GM20000 (cell line): ENCODE results near the gene CNNM1.

Source experiments
- DNase-seq: peaks from one replicate; pipeline ENCODE4 v3.0.0; 2012; ENCODE audit warnings: low spot score
- TF ChIP-seq, protein P1 (sequence below): IDR thresholded peaks from 2 replicates; pipeline ENCODE4 v1.5.1; 2012; ENCODE audit warnings: mild to moderate bottlenecking, control low read depth; ENCODE audit errors: extremely low read depth, missing control alignments

Gene CNNM1

DNA sequence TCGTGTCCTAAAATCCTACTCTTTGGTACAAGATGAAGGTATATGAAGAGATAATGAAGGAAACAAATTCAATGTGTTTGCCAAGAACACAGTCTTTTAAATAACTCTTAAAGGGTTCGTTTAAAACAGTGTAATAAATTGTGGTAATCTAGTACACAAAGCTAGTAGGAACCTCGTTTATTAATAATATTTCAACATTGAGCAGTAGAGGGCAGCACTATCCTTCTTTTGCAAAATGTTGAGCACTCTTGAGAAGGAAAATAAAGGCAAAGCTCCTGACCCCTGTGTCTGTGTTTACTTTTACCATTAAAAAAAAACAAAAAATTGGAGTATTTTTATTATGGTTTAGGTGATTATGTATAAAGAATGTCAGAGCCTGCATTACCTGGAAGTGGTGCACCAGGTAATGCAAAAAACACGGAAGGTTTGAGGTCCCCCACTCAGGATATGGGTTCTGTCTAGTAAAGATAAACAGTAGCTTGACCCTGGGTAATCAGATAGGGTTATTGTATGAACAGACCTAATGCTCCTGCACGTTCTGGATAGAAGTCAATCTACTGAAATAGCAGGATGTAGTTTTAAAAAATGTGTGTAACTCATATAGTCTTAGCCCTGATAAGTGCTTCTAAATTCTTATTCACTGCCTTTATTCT, 107.0 kb downstream of the CNNM1 start:
- TF ChIP-seq, protein P1, sequence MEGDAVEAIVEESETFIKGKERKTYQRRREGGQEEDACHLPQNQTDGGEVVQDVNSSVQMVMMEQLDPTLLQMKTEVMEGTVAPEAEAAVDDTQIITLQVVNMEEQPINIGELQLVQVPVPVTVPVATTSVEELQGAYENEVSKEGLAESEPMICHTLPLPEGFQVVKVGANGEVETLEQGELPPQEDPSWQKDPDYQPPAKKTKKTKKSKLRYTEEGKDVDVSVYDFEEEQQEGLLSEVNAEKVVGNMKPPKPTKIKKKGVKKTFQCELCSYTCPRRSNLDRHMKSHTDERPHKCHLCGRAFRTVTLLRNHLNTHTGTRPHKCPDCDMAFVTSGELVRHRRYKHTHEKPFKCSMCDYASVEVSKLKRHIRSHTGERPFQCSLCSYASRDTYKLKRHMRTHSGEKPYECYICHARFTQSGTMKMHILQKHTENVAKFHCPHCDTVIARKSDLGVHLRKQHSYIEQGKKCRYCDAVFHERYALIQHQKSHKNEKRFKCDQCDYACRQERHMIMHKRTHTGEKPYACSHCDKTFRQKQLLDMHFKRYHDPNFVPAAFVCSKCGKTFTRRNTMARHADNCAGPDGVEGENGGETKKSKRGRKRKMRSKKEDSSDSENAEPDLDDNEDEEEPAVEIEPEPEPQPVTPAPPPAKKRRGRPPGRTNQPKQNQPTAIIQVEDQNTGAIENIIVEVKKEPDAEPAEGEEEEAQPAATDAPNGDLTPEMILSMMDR: peak; percentile 26
- DNase-seq: peak; percentile 16

DNA sequence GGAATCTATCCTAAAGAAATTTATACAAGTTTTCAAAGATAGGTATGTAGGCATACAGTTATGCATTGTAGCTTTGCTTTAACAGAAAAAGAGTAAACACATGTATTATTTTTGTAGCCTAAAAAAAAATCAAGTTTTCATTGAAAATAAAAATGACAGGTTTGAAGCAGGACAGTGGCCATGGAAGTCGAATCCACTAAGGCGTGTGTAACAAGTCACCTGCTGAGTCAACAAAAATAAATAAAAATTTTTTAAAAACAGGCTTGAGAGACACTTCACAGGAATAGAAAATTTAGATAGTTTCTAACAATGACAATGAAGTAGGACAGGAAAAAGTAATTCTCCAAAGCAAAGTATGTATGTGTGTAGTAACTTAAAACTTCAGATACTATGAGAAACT, 109.7 kb downstream of the CNNM1 start:
- no peak for DNase-seq
- TF ChIP-seq, protein P1: no peak

DNA sequence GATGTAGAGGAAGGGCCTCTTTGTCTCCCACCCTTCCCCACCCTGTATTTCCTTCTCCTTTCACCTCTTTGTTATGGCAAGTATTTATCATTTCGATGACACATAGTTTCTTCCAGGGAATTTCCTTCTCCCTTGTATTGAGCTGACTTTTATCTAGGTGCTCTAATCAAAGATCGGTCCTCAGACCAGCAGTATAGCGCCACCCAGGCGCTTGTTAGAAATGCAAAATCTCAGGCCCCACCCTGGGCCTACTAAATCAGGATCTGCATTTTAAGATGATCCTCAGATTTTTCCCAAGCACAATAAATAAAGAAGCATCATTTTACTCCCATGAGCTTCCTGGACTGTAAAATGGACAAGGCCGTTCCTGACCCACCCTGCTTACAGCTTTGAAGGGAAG, 113.2 kb downstream of the CNNM1 start:
- no peak for DNase-seq
- TF ChIP-seq, protein P1: no peak

DNA sequence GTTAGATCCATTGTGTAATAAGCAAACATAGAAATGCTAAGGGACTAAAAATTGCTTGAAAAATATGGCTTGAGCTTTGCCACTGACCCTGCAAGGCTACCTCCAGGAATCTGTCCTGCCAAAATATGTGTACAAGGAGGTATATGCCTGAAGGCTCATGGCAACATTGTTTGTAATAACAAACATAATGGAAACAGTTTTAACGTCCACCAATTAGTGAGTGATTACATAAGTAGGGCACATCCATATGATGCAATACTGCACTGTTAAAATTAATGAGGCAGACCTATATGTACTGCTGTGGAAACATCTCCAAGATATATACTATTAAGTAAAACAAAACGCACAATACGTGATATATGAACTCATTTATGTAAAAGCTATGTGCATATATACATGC, 114.3 kb downstream of the CNNM1 start:
- TF ChIP-seq, protein P1: no peak
- no peak for DNase-seq
